ENCODE measurements around the gene MBD6. TPM values are rescaled to one million over a fixed set of nuclear protein-coding genes. Genes with fewer than 3 reads are reported as not detected.

The MBD6 gene
- total and polyA plus RNA-seq, 2 of the 13 experiments (the other 11 are each of a cell fraction or from before 2014, with no cell fraction given): 4.1 to 5.9 TPM

DNA sequence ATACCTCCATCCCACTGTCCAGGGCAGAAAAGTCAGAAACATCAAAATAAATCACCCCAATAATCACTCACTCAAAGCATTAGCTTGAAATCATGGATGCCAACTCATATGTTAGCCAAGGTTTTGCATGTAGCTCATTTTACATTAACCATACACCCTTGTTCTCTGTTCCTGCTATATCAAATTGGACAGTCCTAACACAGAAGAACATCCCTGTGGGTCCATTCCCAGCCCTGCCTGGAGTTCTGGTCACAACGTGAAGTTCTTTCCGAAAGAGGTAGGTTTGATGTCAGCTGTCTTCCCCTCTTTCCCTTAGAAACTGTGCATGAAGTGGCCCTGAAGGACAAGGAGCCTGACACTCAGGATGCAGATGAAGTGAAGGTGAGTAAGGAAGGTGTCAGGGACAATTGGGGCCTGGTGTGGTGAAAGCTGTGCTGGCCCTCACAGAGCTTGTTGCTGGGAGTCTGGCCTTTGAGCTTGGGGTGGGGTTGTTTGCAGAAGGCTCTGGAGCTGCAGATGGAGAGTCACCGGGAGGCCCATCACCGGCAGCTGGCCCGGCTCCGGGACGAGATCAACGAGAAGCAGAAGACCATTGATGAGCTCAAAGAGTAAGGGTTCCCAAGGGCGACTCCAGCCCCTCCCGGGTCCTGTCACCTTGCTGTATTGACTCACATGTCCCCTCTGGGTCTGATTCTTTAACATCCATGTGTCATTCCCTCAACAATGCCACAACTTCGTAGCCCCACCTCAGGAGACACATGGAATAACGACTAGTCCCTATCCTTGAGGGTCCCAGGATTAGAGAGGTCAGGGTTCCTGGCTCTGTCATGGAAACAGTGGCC, 53.4 kb downstream of the MBD6 start (continued):
- peak; percentile 15 for TF ChIP-seq ASH2L (IDR thresholded peaks at IDR 0.05; ENCODE audit: insufficient read length, low read depth, low read length)
- peak; percentile 71 for TF ChIP-seq ERF (CRISPR knock-in tag; IDR thresholded peaks at IDR 0.05)
- 0 out of 2 replicates have a peak, but pooled peaks have one; percentile 49 for TF ChIP-seq NFKBIZ (CRISPR knock-in tag; IDR thresholded peaks at IDR 0.05)
- TF ChIP-seq TRAFD1 (CRISPR knock-in tag; IDR thresholded peaks at IDR 0.05; ENCODE audit: borderline replicate concordance): no peak
- TF ChIP-seq KDM1A (CRISPR knock-in tag; IDR thresholded peaks at IDR 0.05): peak; percentile 69; the same call in 1 of the 2 replicates
- no peak for TF ChIP-seq TGIF2 (CRISPR knock-in tag; IDR thresholded peaks at IDR 0.05)
- TF ChIP-seq, protein P1, sequence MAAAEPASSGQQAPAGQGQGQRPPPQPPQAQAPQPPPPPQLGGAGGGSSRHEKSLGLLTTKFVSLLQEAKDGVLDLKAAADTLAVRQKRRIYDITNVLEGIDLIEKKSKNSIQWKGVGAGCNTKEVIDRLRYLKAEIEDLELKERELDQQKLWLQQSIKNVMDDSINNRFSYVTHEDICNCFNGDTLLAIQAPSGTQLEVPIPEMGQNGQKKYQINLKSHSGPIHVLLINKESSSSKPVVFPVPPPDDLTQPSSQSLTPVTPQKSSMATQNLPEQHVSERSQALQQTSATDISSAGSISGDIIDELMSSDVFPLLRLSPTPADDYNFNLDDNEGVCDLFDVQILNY (CRISPR knock-in tag; conservative IDR thresholded peaks at IDR 0.05): no peak
- TF ChIP-seq, protein P2, sequence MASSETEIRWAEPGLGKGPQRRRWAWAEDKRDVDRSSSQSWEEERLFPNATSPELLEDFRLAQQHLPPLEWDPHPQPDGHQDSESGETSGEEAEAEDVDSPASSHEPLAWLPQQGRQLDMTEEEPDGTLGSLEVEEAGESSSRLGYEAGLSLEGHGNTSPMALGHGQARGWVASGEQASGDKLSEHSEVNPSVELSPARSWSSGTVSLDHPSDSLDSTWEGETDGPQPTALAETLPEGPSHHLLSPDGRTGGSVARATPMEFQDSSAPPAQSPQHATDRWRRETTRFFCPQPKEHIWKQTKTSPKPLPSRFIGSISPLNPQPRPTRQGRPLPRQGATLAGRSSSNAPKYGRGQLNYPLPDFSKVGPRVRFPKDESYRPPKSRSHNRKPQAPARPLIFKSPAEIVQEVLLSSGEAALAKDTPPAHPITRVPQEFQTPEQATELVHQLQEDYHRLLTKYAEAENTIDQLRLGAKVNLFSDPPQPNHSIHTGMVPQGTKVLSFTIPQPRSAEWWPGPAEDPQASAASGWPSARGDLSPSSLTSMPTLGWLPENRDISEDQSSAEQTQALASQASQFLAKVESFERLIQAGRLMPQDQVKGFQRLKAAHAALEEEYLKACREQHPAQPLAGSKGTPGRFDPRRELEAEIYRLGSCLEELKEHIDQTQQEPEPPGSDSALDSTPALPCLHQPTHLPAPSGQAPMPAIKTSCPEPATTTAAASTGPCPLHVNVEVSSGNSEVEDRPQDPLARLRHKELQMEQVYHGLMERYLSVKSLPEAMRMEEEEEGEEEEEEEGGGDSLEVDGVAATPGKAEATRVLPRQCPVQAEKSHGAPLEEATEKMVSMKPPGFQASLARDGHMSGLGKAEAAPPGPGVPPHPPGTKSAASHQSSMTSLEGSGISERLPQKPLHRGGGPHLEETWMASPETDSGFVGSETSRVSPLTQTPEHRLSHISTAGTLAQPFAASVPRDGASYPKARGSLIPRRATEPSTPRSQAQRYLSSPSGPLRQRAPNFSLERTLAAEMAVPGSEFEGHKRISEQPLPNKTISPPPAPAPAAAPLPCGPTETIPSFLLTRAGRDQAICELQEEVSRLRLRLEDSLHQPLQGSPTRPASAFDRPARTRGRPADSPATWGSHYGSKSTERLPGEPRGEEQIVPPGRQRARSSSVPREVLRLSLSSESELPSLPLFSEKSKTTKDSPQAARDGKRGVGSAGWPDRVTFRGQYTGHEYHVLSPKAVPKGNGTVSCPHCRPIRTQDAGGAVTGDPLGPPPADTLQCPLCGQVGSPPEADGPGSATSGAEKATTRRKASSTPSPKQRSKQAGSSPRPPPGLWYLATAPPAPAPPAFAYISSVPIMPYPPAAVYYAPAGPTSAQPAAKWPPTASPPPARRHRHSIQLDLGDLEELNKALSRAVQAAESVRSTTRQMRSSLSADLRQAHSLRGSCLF (CRISPR knock-in tag; IDR thresholded peaks at IDR 0.05; ENCODE audit: borderline replicate concordance): no peak
- no peak for TF ChIP-seq ZNF24 (IDR thresholded peaks at IDR 0.05)
- TF ChIP-seq ZNF672 (CRISPR knock-in tag; IDR thresholded peaks at IDR 0.05): no peak
- peak; percentile 26; the same call in 1 of the 2 replicates for TF ChIP-seq SNAPC4 (CRISPR knock-in tag; IDR thresholded peaks at IDR 0.05)
- TF ChIP-seq AHR (CRISPR knock-in tag; IDR thresholded peaks at IDR 0.05): no peak
- TF ChIP-seq REXO4 (CRISPR knock-in tag; IDR thresholded peaks at IDR 0.05; ENCODE audit: borderline replicate concordance): no peak
- TF ChIP-seq, protein P3, sequence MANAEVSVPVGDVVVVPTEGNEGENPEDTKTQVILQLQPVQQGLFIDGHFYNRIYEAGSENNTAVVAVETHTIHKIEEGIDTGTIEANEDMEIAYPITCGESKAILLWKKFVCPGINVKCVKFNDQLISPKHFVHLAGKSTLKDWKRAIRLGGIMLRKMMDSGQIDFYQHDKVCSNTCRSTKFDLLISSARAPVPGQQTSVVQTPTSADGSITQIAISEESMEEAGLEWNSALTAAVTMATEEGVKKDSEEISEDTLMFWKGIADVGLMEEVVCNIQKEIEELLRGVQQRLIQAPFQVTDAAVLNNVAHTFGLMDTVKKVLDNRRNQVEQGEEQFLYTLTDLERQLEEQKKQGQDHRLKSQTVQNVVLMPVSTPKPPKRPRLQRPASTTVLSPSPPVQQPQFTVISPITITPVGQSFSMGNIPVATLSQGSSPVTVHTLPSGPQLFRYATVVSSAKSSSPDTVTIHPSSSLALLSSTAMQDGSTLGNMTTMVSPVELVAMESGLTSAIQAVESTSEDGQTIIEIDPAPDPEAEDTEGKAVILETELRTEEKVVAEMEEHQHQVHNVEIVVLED (CRISPR knock-in tag; IDR thresholded peaks at IDR 0.05; ENCODE audit: borderline replicate concordance): no peak; the same call in 1 of the 2 replicates

All from HepG2 (cell line).